Measurements from ENCODE around the gene CD44.

GRCh38 chr11:35267504-35267903, 128.5 kb downstream of the CD44 start:
- TF ChIP-seq CTCF (IDR thresholded peaks at IDR 0.05) (no peak), POLR2A (IDR thresholded peaks at IDR 0.05) (no peak)

Data from lower leg skin (tissue), 3 donors.